Central memory CD8-positive, alpha-beta T cell (primary cell): ENCODE data around the gene GRM4.

Source experiments
- ATAC-seq: fragments of 150-1000 bp; cut with Tn5 transposase; replicated peaks from 2 replicates; pipeline ENCODE4 v1.10.0; 2022; ENCODE audit warnings: mild to moderate bottlenecking, moderate FRiP score, moderate number of reproducible peaks; ENCODE audit not compliant: poor library complexity, severe bottlenecking; ENCODE audit errors: extremely low read depth
- DNase-seq, 2 donors: peaks; one replicate each; pipeline ENCODE4 v3.0.0; 2021; ENCODE audit warnings: low spot score in 2 of 2
- H3K27ac Mint-ChIP-seq: one replicate; pipeline ENCODE4 v1.8.0; 2022; ENCODE audit warnings: low read depth, mild to moderate bottlenecking, moderate library complexity, mixed read lengths
- H3K27me3 Mint-ChIP-seq: one replicate; pipeline ENCODE4 v1.8.0; 2022; ENCODE audit warnings: mixed read lengths
- H3K36me3 Mint-ChIP-seq: one replicate; pipeline ENCODE4 v1.8.0; 2022; ENCODE audit warnings: mild to moderate bottlenecking, moderate library complexity, mixed read lengths; ENCODE audit not compliant: insufficient read depth
- H3K4me1 Mint-ChIP-seq: one replicate; pipeline ENCODE4 v1.8.0; 2022; ENCODE audit warnings: mixed read lengths
- H3K4me3 Mint-ChIP-seq: one replicate; pipeline ENCODE4 v1.8.0; 2022; ENCODE audit warnings: mild to moderate bottlenecking, moderate library complexity, mixed read lengths
- H3K9me3 Mint-ChIP-seq: one replicate; pipeline ENCODE4 v1.8.0; 2022; ENCODE audit warnings: mixed read lengths

Gene GRM4

DNA sequence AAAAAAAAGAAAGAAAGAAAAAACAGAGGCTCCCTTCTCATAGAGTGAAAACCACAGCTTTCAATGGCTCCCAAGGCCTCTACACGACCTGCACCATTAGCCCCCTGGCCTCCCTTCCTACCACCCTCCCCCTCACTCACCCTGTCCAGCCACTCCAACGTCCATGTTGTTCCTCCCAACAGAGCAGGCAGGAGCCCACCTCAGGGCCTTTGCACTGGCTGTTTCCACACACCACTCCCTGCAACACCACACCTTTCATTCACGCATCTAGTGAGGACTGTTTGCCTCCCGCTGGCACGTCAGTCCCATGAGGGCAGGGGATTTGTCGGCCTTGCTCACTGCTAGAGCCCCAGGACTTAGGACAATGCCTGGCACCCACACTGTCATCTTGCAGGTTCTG lies 39.5 kb downstream of the GRM4 start:
- H3K4me1 Mint-ChIP-seq = no peaks in the 10 kb centered on the region
- no peaks in the 10 kb centered on the region for H3K36me3 Mint-ChIP-seq
- ATAC-seq = no peak
- H3K27me3 Mint-ChIP-seq = peaks cover 94% of the 10 kb centered on the region
- H3K4me3 Mint-ChIP-seq = no peak overlapping the region
- no peak for DNase-seq
- H3K27ac Mint-ChIP-seq = no peak overlapping the region
- no peaks in the 10 kb centered on the region for H3K9me3 Mint-ChIP-seq

DNA sequence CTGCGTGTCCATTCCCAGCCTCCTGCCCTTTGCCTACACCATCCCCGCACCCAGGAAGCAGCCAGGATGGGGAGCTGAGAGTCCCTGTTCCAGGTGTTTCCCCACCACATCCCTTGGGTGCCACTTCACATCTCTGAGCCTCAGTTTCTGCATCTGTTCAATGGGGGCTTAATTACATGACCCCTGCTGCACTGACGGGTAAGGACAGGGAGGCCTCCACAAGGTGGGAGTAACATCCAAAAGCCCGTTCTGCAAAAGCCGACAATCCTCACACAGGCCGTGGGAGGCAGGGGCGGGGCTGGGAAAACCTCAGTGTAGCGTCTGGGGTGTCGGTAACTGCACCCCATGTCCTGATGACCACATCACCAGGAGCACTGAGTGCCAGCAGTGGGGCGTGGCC lies 41.3 kb downstream of the GRM4 start:
- Mint-ChIP-seq H3K27ac (no peak overlapping the region), H3K4me1 (no peaks in the 10 kb centered on the region), H3K27me3 (peaks cover 94% of the 10 kb centered on the region), H3K36me3 (no peaks in the 10 kb centered on the region), H3K4me3 (no peak overlapping the region), H3K9me3 (no peaks in the 10 kb centered on the region)
- ATAC-seq (no peak), DNase-seq (no peak)

DNA sequence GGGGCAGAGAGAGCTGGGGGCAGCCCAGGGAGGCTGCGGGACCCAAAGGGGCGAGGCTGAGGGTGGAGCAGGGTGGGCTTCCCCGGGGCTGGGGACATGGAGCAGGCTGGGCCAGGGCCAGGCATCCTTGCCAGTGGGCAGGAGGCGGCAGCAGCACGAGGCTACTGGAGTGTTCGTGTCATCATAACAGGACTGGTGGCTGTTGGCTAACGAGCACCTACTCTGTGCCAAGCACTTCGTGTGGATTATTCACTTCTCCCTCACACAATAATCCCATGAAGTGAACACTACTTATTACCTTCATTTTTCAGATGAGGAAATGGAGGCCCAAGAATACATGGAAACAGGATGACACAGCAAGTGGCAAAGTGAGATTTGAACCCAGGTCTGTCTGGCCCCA lies 41.7 kb downstream of the GRM4 start:
- Mint-ChIP-seq H3K36me3 (no peaks in the 10 kb centered on the region), H3K27me3 (peaks cover 96% of the 10 kb centered on the region), H3K4me1 (no peaks in the 10 kb centered on the region), H3K9me3 (no peaks in the 10 kb centered on the region), H3K4me3 (no peak overlapping the region), H3K27ac (no peak overlapping the region)
- ATAC-seq (no peak), DNase-seq (no peak)

DNA sequence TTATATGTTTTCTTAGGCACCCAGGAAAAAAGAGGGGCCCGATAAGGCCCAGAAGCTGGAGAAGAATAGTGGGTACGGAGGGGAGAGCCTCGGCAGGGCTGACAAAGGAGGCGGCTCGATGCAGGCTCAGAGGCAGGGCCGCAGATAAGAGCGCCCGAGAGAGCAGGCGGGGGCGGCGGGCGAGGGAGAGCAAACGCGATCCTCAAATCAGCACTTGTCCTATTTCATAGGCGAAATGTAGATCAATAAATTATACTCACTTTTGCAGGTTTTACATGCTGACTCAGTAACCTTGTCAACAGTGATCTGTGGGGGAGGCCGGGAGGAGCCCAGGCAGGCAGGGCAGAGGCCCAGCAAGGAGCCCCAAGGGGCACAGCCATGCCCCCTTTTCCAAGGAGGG lies 42.6 kb downstream of the GRM4 start:
- Mint-ChIP-seq H3K9me3 (no peaks in the 10 kb centered on the region), H3K27ac (no peak overlapping the region), H3K27me3 (peaks cover 92% of the 10 kb centered on the region), H3K36me3 (no peaks in the 10 kb centered on the region), H3K4me1 (no peaks in the 10 kb centered on the region), H3K4me3 (no peak overlapping the region)
- DNase-seq (no peak), ATAC-seq (no peak)

DNA sequence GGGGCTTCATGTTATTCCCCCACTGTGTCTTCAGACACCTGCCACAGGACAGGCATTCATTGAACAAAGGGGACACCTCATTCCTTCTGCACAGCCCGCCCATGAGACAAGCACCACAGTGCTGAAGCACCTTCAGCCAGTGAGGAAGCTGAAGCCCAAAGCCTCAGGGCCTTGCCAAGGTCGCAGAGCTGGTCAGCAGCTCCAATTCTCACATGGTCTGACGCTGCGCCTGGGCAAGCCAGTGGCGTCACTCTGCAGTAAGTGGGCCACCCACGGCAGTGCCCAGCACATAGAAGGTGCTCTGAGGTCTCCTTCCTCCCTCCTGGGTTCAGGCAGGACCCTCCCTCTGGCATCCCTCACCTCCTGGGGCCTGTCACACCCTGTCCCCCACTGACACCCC lies 43.2 kb downstream of the GRM4 start:
- Mint-ChIP-seq H3K27me3 (peaks cover 85% of the 10 kb centered on the region), H3K4me3 (no peak overlapping the region), H3K4me1 (no peaks in the 10 kb centered on the region), H3K27ac (no peak overlapping the region), H3K9me3 (no peaks in the 10 kb centered on the region), H3K36me3 (no peaks in the 10 kb centered on the region)
- no peak for DNase-seq
- ATAC-seq = no peak

DNA sequence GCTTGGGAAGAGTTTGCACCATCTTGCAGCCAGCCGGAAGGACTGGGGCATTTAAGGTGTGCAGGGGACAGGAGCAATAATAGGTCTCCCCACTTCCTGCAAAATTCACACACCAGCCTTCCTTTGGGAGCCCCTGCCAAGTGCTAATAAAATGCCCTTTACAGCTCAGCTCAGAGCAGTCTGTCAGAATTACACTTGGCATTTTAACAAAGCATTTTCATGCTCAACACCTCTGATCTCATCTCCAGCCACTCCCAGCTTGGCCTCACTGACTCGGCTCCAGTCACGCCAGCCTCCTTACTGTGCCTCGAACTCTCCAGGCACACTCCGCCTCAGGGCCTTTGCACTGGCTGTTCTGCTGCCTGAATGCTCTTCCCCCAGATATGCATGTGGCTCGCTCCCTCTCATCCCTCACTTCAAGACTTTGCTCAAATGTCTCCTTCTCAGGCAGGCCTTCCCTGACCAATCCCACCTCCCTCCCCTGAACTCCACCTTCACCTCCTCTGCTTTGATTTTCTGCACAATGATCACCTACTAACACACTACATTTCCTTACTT lies 43.7 kb downstream of the GRM4 start:
- H3K9me3 Mint-ChIP-seq = no peaks in the 10 kb centered on the region
- peaks cover 83% of the 10 kb centered on the region for H3K27me3 Mint-ChIP-seq
- H3K27ac Mint-ChIP-seq = no peak overlapping the region
- ATAC-seq = no peak
- no peaks in the 10 kb centered on the region for H3K36me3 Mint-ChIP-seq
- H3K4me1 Mint-ChIP-seq = no peaks in the 10 kb centered on the region
- no peak for DNase-seq
- no peak overlapping the region for H3K4me3 Mint-ChIP-seq

DNA sequence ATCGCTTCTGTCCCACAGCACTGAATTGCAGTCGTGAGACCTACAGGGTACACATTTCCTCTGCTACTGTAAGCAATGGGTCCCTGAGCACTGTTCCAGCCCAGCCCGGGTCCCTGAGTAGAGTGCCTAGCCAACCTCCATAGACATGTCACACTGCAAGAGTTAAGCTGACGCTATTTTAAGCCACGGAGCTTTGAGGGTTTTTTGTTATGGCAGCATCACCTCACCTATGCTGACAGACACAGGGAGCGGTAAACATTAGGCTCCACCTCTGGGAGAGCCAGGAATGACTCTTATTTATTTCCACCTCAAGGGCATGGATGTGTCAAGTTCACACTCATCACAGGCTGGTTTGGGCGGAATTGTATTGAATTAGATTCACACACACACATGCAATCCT lies 45.1 kb downstream of the GRM4 start:
- no peaks in the 10 kb centered on the region for H3K9me3 Mint-ChIP-seq
- ATAC-seq (no peak), DNase-seq (no peak)
- H3K27ac Mint-ChIP-seq = no peak overlapping the region
- H3K4me1 Mint-ChIP-seq = no peaks in the 10 kb centered on the region
- no peaks in the 10 kb centered on the region for H3K36me3 Mint-ChIP-seq
- H3K4me3 Mint-ChIP-seq = no peak overlapping the region
- H3K27me3 Mint-ChIP-seq = peaks cover 85% of the 10 kb centered on the region

DNA sequence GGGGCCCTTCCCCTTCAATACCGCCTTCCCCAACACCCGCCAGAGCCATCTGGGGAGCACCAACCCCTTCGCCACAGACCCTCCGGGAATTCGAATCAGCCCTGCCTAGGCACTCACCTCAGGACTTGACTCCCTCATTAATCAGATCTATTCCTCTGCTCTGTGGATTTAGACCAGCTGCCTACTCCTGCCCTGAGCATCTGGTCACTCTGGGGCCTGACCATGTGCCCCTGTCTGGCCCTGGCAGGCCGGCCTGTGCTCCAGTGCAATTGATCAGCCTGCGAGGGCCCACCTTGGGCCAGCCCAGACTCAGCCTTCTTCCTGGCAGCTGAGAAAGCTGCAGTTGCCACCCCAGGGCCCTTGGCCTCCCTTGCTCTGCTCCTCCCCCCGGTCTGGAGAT lies 46.0 kb downstream of the GRM4 start:
- no peak for ATAC-seq

DNA sequence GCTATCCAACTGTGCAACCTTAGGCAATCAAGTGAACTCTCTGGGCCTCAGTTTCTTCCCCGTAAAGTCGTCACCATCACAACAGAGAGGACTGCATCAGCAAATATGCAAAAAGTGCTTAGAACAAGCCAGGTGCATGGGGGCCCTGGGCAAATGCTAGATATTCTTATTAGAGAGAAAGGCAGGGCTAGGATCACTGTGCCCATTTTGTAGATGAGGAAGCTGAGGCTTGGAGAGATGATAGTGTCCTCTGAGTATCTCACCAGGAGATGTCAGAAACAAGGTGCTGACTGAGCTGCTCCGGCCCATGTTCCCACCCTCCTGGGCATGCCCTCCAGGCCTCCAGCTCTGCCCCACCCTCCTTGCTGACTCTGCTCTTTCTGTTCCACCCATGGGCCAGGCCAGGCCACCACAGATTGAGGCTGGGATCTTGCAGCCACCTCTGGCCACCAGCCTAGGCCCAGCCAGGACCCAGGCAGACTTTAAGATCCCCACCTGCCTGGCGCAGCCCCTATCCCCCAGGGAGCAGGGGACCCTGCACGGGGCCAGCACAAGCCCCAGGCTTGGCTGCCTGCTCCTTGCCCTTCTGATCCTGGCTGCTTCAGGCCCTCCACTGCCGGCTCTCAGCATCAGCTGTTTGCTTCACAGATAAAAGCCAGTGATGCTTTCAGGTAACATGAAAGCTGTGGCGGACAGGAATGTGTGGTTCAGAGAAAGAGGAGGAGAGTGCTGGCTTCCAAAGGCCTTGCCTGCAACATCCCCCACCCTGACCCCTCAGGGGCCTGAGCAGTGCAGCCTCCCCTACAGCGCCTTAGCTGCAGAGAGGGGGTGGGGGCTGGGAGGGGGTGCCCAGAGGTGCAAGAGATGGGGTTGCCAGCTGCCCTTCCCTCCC lies 47.6 kb downstream of the GRM4 start:
- H3K4me3 Mint-ChIP-seq = no peak overlapping the region
- ATAC-seq (no peak), DNase-seq (no peak)
- no peaks in the 10 kb centered on the region for H3K9me3 Mint-ChIP-seq
- H3K4me1 Mint-ChIP-seq = no peaks in the 10 kb centered on the region
- peaks cover 87% of the 10 kb centered on the region for H3K27me3 Mint-ChIP-seq
- H3K36me3 Mint-ChIP-seq = no peaks in the 10 kb centered on the region
- no peak overlapping the region for H3K27ac Mint-ChIP-seq

More for the DNA sequence above, 46.0 kb downstream of the GRM4 start:
- H3K4me3 Mint-ChIP-seq = no peak overlapping the region
- DNase-seq = no peak
- H3K27me3 Mint-ChIP-seq = peaks cover 85% of the 10 kb centered on the region
- no peak overlapping the region for H3K27ac Mint-ChIP-seq
- no peaks in the 10 kb centered on the region for H3K9me3 Mint-ChIP-seq
- H3K4me1 Mint-ChIP-seq = no peaks in the 10 kb centered on the region
- H3K36me3 Mint-ChIP-seq = no peaks in the 10 kb centered on the region

DNA sequence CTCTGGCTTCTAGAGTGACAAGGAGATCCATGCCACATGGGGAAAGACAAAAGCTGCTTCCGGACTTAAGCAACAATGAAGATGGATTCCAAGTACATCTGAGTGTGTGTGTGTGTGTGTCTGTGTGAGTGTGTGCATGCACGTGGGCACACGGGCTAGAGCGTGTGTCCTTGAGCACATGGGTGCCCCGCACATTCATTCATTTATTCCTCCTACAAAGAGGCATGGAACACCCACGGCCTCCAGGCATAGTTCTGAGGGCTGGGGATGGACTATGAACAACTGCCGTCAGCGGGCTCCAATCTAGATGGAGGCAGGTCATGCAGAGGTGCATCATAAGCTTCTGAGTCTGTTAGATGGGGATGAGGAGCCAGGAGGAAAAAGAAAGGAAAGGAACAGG lies 49.1 kb downstream of the GRM4 start:
- Mint-ChIP-seq H3K27me3 (peaks cover 77% of the 10 kb centered on the region), H3K9me3 (no peaks in the 10 kb centered on the region), H3K36me3 (no peaks in the 10 kb centered on the region), H3K4me1 (no peaks in the 10 kb centered on the region), H3K4me3 (no peak overlapping the region), H3K27ac (no peak overlapping the region)
- DNase-seq = no peak
- ATAC-seq = no peak

DNA sequence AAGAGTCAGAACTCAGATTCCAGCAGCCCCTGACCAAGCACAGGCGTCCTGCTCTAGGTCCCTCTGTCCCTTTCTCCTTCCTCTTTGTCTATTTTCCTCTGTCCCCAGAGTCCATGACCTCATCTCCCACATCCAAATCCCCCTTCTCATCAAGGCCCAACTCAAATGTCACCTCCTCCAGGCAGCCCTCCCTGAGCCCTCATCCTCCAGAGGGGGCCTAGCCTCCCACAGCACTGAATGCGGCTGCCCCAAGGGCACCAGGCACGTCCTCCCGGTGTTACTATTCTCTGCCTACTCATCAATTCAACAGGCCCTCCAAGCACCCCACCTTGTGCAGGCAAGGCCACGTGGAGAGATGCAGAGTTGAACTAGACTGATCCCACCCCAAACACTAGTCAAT lies 49.7 kb downstream of the GRM4 start:
- Mint-ChIP-seq H3K36me3 (no peaks in the 10 kb centered on the region), H3K27ac (no peak overlapping the region), H3K9me3 (no peaks in the 10 kb centered on the region), H3K4me1 (no peaks in the 10 kb centered on the region), H3K27me3 (peaks cover 71% of the 10 kb centered on the region), H3K4me3 (no peak overlapping the region)
- DNase-seq (no peak), ATAC-seq (no peak)

DNA sequence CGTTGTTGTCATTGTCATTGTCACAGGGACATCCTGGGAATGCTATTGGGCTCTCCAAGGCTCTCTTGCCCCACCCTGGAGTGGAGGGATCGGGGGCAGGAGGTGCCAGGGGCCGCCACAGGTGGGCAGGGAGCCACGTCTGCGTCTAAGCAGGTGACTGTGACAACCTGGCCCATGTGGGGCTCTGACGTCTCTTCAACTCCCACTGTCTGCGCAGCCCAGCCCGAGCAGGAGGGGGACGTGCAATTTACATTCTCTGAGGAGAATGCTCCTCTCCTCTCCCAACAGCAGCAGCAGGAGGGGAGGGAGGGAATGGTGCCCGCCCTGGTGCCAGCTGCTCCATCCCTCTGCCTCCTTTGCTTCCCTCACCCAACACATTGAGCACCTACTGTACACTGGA lies 50.1 kb downstream of the GRM4 start:
- no peaks in the 10 kb centered on the region for H3K36me3 Mint-ChIP-seq
- peaks cover 66% of the 10 kb centered on the region for H3K27me3 Mint-ChIP-seq
- no peak overlapping the region for H3K27ac Mint-ChIP-seq
- no peaks in the 10 kb centered on the region for H3K9me3 Mint-ChIP-seq
- no peaks in the 10 kb centered on the region for H3K4me1 Mint-ChIP-seq
- DNase-seq = no peak
- no peak overlapping the region for H3K4me3 Mint-ChIP-seq
- no peak for ATAC-seq

DNA sequence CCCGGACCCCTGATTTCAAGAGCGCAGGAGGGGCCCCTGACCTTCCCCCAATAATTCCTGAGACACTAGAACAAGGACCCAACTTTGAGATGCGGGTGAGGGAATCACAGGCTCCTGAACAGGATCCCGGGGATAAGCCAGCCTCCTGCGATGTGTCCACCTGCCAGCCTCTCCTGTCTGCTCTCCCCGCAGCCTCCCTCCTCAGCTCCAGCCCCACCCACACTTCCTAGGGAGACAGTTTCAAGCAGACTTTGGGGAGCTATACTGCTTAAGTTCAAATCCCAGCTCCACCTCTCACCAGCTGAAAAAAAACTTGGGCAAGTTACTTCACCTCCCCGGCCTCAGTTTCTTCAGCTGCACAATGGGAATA lies 50.8 kb downstream of the GRM4 start:
- Mint-ChIP-seq H3K27ac (no peak overlapping the region), H3K27me3 (peaks cover 60% of the 10 kb centered on the region), H3K4me3 (no peak overlapping the region), H3K9me3 (no peaks in the 10 kb centered on the region), H3K4me1 (no peaks in the 10 kb centered on the region), H3K36me3 (no peaks in the 10 kb centered on the region)
- ATAC-seq (no peak), DNase-seq (no peak)
